ENCODE measurements around the gene PLCB1.
"Not testable (repeated sequence)": the region's sequence is repeated elsewhere in the genome, so short reads cannot be mapped to it uniquely, and the experiment has no call there.

PLCB1 gene

DNA sequence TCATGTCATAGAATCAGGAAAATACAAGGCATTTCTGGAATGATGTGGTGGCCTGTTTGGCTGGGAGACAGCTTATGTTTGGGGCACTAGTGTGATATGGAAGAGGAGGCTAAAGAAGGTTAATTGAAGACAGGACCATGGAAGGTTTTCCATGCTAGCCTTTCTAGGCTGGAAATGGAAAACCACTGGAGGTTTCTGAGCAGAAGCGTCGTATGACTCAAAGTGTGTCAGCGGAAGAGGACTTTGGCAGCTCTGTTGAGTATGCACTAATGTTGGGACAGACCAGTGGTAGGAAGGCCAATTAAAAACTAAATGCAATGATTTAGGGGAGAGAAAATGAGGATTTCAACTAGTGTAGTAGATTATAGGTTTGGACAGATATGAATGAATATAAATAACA, 413.1 kb downstream of the PLCB1 start:
- DNase-seq (ENCODE audit: low spot score), result no peak

DNA sequence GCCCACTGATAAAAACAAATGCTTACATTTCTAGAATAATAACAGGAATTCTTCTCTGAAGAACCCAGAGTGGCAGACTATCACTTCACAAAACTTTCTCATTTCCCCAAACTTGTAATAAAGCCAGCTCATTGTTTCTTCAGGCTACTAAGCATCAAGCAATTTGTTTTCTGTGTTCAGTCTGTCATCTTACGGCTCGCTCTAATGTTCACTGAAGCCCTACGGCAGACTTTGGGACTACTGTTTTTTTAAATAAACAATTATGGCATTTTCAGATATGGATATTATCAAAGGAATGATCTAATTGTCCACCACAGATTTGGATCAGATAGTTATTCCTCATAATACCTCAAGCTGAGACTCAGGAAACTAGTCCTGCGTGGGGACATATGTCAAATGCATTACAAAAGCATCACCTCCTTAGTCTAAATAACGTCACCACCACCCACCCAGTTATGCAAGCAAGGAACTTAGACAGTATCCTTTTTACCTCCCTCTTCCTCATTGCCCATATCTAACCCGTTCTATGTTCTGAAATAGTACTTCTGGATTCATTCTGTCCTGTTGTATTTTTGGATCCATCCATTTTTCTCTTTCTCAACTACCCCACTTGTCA, 415.1 kb downstream of the PLCB1 start:
- no peak for DNase-seq (ENCODE audit: low spot score)

DNA sequence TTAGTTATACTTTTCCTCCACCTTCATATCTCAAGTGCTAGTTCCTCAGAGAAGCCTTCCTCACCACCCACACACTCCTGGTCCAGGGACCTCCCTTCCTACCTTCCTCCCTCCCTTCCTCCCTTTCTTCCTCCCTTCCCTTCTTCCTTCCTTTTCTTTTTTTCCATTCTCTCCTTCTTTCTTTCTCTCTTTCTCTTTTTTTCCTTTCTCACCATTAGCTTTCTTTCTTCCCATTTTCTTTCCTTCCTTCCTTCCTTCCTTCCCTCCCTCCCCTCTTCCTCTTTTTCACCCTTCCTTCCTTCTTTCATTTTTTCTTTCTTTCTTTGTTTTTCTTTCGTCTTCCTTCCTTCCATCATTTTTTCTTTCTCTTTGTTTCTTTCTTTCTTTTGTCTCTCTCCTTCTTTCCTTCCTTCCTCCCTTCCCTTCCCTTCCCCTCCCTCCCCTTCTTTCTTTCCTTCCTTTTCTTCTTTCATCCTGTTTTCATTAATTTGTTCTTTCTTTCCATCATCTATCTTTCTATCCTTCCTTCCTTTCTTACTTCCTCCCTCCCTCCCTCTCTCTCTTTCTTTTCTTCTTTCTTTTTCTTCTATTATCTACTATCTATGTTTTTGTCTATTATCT, 416.0 kb downstream of the PLCB1 start:
- DNase-seq (ENCODE audit: low spot score), result no peak

DNA sequence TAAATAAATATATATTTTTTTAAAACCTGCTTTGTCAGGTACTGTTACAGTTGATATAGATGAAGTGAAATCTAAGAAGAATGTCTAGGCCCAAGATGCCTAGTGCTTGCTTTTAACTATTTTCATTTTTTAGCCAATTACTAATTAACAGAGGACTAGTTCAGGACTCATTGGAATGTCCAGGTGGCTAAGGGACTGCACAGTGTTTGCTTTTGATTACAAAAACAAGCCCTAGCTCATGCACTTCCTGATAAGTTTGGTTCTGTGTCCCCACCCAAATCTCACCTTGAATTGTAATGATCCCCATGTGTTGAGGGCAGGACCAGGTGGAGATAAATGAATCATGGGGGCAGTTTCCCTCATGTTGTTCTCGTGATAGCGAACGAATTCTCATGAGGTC, 417.1 kb downstream of the PLCB1 start:
- DNase-seq (ENCODE audit: low spot score), result no peak

DNA sequence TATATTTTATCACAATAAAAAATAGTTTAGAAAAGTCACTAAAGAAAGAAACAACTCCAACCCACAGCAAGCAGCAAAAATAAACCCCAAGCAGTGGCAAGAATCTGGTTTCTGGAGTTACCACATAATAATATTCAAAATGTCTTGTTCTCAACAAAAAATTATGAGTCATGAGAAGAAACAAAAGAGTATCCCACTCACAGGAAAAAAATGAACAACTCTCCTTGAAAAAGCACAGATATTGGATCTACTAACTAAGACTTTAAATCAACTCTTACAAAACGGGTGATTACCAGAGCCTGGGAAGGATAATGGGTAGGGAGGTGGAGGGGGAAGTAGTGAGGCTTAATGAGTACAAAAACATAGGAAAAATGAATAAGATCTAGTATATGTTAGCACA, 425.6 kb downstream of the PLCB1 start:
- DNase-seq (ENCODE audit: low spot score), result no peak

DNA sequence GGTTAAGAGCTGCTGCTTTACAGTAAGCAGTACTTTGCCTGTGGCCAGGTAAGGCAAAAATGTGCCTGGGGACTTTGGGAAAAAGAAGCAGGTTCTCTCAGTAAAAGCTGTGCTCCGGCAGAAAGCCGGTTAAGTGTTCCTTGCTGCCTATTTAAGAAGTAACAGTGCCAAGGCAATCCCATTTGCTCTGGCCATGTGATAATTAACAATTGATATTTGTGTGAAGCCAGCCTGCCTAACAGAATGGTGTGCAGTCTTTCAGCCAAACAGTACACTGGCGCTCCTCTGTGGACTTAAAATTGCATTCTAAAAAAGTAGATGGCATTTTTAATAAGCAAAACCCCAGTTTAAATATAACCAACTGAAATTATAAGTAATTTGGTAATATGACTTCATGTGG, 430.3 kb downstream of the PLCB1 start:
- no peak for DNase-seq (ENCODE audit: low spot score)

DNA sequence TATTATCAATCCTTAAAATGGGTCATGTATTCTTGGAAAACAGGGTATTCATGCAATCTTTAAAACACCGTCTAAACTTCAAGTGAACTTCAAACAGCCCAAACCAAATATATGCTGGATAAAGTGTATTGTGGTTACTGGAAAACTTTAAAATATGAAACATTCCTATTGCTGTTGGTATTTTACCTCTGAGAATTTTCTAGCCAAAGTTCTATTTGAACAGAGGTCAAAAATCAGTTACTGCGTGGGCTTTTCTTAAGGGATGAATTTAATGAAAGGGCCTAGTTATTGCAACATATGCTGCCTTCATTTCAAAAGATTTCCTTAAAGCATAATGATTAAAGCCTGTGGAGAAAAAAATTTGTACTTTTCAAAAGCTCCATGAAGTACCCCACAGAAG, 436.0 kb downstream of the PLCB1 start:
- DNase-seq (ENCODE audit: low spot score), result no peak

DNA sequence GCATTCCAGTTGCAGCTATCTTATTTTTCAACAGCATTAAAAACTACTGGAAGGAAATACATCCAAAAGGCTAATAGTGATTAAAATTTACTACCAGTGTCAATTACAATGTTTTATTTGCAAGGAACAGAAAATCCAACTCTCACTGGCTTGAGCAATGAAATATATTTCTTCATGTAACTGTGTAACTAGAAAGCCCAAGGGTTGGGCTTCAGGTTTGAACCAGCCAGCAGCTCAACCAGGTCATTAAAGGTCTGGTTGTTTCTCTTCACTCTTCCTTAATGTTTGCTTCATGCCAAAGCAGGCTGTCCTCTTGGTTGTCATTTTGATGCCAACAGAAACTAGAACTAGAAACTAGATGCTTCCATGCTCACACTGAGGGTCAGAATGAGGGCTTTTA, 437.7 kb downstream of the PLCB1 start:
- no peak for DNase-seq (ENCODE audit: low spot score)

DNA sequence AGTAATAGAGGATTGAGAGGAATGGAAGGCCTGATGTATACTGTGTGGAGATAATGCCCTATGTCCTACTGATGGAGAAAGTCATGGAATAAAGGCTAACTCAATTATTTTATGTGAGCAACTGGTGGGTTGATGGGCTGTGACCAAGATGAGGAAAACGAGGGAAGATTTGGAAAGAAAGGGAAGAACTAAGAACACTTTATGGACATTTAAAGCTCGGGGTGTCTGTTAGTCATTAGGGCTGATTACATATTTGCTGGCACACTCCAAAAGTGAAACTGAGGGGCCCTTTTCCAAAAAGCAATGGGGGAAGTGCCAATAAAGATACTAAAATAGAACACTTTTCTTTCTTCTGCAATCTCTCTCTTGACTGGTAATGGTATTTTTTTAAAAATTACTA, 439.5 kb downstream of the PLCB1 start:
- DNase-seq (ENCODE audit: low spot score), result no peak

DNA sequence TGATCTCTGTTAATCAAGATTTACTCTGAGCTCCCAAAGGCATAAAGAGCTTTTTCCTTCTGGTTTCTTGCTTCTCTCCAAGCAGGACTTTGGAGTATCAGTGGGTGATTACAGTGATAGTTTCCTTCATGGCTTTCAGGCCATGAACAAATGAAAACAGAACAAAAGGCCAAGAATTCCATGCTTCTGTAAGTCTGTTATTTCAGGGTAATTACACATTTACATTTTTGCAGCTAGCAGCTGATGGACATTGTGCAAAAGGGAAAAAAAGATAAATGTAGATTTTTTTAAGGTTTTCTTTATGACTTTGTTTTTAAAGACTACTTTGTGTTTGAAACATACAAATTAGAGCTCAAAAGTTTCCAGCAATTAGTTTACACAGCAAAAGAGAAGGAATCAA, 441.6 kb downstream of the PLCB1 start:
- no peak for DNase-seq (ENCODE audit: low spot score)

DNA sequence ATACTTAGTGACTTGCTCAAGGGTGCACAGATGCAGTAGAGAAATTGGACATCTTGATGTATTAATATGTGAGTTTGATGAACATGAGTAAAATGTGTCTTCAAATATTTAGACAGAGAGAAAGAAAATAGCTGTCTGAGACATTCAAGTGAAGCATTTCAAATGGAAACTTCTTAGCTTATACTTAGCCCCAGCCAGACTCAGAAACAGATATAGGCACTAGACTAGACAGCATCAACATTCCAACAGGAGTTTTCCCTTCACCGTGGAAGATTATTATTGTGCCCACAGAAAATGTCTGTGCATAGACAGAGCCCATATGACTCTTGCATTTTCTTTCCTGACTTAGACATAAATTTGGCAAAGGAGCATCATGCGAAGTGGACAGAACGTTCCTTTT, 443.0 kb downstream of the PLCB1 start:
- DNase-seq (ENCODE audit: low spot score), result no peak

DNA sequence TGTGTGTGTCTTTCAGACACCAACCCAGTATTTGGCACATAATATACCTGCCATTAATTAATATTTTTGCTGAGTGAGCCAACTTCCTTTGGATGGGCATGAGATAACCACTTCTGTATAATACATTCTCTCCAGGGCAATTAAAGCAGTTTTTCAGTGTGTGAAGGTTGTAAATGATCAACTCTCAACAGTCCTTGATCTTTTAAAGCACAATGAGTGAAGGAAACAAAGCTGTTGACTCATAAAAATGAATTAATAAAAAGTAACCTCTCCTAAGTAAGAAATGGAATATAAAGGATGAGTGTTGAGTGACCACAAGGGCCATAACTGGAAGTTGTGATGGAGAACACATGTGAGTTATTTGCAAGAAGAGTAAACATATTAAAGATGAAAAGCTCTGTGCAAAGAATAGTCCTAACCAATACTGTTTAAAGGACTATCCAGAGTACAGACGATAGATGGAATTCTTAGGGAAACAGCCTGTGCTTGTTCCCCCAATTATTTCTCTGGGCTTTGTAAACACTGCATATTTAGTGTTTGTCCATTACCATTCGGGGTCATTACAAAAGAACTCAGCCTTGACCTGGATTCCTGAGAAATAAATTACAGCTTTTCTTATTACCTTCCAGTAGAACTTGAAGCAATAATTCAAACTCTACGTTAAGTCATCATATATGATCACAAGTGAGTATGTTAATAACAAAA, 446.2 kb downstream of the PLCB1 start:
- DNase-seq (ENCODE audit: low spot score), result no peak

DNA sequence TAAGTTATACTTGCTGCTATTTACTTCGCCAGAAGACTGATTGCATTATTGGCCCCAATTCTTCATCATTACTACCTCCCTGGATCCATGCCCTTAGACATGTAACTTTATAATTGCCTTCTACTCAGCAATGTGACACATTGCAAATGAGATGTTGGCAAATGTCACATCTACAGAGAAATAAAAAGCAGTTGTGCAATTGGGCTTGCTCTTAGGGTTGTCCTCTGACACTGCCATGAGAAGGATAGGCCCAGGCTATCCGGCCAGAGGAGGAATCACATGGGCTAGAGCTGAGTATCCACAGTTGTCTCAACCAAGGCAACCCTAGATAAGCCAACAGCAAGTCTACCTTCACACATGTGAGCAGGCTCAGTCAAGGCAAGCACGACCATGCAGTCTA, 447.0 kb downstream of the PLCB1 start:
- DNase-seq (ENCODE audit: low spot score), result no peak

DNA sequence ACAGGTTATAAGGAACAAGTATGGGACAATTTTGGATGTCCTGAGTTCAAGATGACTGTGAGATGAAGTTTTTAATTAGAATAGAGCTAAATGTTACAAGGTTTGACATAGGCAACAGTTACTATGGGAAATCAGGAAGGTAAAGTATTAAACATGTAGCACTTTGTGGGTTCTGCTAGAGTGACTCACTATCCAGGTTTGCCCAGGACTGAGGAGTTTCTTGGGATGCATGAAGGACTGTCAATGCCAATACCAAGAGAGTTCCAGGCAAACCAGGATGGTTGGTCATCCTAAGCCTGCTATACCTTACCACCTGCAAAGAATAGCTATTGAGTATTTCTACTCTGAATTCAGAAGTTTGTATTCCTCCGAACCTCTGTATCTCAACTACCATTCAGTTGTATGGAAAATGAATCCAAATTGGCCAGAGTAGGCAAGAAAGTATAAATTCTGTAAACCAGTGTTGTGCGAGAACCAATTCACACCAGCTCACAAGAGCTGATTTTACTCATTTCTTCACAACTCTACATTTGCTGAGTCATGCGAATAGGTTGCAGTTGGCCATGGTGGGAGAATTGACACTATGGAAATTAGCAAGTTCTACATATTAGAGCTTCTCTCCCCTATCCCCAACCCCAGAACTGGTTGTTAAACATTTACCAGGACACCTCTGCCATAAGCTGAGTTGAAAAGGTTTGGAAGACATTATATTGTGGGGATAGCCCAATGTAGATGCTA, 449.5 kb downstream of the PLCB1 start:
- DNase-seq (ENCODE audit: low spot score), result no peak

DNA sequence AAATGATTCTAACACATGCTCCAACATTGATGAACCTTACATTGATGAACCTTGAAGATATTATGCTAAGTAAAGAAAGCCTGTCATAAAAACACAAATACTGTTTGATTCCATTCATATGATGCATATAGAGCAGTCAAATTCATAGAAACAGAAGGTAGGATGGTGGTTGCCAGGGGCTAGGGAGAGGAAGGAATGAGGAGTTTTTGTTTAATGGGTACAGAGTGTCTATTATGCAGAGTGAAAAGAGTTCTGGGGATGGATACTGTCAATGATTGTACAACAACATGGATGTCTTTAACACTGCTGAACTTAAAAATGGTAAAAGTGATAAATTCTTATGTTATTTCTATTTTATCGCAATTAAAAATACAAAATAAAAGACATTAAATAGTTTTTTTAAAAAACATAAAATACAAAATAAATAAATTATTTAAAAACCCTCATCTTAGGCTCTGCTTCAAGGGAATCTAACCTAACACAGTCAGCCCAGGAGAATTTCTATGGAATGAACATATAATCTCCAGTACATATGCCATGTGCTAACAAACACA, 451.0 kb downstream of the PLCB1 start:
- no peak for DNase-seq (ENCODE audit: low spot score)

DNA sequence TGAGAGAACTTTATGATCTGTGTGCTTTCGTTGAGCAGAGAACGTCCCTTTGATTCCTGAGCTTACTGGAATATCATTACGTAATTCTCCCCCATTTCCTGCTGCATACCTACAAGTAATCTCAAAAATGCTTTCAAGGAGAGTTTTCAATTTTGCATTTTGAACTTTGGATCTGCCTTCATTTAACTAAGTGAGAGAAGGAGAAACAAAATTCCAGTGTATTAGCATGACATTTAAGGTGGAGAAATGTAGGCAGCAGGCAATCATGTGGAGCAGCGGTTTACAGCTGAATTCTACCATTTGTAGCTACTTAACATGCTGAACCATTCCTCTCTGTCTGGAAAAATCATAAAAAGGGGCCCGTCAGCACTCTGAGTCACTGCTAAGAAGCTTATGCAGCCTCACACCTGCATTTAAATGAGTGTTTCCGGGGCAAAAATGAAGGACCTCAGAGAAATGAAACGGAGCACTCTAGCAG, 451.5 kb downstream of the PLCB1 start:
- DNase-seq (ENCODE audit: low spot score), result no peak

DNA sequence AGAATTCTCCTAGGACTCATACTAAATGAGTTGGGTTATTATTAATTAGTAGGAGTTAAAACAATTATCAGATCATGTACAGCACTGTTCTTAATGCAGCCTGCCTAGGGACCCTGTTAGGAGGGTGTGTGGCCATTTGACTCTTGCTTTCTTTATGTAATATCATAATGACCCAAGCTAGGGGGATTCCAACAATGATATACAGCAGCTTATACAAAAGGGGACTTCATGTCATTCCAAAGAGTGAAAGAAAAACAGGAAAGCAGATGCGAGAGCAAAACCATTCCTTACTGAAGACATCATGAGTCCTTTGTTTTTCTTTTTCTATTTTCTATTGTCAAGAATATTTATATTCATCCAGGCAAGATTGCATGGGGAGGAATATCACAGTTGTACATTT, 455.2 kb downstream of the PLCB1 start:
- no peak for DNase-seq (ENCODE audit: low spot score)

DNA sequence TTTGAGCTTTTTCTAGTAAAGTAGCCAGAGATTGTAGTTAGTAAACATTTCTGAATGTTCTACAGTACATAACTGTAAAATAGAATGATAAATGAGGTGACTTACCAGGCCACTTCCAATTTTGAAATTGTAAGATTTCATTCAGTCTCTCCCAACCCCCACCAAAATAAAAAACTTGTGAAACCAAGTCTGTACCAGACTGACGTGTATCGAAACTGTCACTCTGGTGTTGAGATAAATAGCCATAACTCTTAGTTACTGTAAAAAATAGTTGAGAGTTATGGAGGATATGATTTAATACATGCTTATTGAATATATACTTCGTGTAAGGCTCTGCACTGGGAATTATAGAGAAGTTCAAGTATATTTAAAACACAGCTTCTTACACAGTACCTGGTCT, 455.7 kb downstream of the PLCB1 start:
- DNase-seq (ENCODE audit: low spot score), result no peak

DNA sequence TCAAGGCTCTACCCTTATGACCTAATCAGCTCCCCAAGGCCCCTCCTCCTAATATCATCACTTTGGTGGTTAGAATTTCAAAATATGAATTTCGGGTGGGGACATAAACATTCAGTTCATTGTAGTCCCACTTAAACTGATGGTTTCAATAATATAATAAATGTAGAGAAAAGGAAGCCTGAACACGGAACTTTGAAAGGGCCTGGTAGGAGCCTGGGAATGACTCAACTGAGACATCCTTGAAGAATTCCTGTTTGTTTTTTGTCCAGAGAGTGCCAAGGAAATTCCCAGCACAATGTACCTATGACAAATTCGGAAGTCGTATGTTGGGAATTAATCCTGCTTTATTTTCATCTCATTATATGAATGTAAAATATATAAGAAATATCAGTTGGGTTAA, 457.9 kb downstream of the PLCB1 start:
- no peak for DNase-seq (ENCODE audit: low spot score)

DNA sequence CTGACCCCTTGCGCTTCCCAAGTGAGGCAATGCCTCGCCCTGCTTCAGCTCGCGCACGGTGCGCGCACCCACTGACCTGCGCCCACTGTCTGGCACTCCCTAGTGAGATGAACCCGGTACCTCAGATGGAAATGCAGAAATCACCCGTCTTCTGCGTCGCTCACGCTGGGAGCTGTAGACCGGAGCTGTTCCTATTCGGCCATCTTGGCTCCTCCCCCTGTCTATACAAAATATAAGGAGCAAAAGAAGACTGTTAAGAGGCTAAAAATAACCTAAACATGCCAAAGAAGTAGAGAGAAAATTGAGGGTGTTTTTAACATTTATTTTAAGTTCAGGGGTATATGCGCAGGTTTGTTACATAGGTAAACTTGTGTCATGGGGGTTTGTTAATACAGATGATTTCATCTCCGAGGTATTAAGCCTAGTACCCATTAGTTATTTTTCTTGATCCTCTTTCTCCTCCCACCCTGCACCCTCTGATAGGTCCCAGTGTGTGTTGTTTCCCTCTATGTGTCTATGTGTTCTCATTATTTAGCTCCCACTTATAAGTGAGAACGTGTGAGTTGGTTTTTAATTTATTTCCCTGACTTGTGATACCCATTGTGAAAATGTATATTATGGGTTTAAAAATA, 469.0 kb downstream of the PLCB1 start:
- DNase-seq (ENCODE audit: low spot score), result not testable (repeated sequence)

DNA sequence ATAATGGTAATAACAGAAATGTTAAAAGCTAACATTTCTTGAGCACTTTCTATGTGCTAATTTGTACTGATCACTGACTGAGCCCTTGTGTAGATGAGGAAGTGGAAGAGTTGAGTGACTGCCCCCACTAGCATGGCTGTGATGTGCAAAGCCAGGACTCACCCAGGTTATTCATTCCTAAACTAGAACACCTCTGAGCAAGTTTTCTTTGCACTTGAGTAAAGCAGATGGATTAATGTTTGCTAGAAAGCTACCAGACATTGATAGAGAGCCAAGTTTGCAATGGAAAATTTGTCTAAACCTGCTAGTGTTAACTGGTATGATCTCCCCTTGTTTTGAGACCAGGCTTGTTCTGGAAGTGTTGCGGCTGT, 469.5 kb downstream of the PLCB1 start:
- DNase-seq (ENCODE audit: low spot score), result no peak

Data from CD4-positive, alpha-beta T cell treated with Interleukin-15 for 4 hours (primary cell).